ENCODE measurements around the gene ASB10.

The ASB10 gene

DNA sequence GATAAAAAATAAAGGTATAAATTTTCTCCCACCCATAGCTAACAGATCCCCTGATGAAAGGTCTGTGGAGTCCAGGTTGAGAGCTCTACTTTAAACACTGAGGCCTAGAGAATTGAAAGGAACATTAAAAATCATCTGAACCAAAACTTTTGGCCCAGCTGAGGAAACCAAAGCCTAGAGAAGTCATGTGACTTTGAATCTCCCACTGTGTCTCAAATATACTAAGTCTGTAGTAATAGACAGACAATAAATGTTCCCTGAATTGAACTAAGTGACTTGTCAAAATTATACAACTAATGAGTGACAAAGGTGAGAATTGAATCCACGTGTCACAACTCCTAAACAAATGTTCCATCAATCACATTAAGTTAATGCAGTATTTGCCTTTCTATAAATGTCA is 25.3 kb downstream of the ASB10 start:
- DNase-seq: no peak

DNA sequence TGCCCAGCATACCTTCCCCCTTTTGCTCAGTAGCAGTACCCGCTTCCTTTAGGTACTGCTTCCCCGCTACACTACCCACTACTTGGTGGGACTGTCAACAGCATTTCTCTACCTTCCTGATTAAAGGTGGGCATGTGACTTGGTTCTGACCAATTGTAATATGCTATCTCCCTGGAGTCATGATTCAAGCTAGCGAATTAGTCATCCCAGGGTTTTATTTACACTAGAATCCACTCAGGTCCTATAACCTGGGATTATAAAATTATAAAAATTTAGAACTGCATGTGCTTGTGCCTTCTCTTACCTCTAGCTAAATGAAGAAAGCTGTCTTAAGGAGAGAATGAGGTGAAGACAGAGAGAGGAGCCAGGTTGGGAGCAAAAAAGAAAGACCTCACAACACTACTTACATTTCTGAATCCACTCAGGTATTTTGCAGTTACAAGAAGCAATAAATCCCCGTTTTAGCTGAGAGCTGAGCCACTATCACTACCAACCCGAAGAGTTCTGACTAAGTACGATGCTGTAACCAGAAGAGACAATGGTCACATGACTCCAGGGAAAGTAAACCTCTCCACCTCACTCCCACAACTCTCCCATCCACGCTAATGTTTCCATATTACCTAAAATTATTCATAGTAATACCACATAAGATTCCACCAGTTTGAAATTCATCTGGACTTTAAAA is 29.3 kb downstream of the ASB10 start:
- no peak for DNase-seq

DNA sequence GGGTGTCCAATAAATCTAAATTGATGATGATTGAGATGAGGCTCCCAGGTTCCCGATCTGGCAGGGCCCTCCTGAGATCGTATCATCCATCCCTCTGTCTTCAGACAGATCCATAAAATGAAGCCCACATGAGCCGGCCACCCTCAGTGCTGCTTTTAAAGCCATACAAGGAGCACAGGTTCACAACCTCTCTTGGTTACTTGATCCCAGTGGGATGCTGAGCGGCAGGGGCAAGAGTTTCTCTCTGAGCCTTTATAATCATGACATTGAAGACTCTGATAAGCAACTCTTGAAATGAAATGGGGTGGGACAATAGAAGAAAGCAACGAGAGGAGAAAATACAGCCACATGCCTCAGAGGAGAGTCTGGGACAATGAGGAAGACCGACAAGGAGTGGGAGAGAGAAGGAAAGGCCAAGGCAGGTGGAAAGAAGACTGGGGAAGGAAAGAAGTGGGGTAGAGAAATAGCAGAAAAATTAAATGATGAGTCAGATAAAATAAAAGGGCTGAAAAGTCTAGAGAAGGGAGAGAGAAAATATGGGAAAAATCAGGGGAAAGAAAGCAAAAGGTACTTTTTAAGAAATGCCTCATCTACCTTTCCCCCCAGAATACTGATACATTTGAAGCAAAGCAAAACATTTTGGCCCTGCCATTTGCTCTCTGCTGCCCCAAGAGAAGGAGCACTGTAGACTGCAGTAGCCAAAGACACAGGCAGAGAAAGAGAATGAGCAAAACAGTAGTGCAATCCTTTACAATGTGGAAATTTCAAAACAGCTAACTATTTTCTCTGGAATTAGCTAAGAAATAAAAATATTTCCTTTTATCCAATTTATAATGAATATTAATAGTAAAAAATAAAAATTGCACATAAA is 34.2 kb downstream of the ASB10 start:
- no peak for DNase-seq

DNA sequence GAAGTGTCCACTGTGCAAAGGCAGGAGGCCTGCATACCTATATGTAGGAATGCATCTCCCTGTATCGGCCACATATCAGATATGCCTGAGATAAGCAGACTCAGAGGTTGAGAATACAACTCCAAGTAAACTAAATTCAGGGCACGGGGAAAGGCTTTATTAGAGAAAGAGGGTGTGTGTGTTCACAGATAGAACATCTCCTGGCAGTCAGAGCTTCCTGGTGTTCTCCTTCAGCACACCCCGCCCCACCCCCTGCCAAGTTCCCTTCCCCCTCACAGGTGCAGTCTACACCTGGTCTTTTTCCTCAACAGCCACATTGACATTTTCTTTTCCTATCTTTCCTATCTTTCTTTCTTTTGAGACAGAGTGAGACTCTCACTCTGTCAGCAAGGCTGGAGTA is 36.7 kb downstream of the ASB10 start:
- no peak for DNase-seq

DNA sequence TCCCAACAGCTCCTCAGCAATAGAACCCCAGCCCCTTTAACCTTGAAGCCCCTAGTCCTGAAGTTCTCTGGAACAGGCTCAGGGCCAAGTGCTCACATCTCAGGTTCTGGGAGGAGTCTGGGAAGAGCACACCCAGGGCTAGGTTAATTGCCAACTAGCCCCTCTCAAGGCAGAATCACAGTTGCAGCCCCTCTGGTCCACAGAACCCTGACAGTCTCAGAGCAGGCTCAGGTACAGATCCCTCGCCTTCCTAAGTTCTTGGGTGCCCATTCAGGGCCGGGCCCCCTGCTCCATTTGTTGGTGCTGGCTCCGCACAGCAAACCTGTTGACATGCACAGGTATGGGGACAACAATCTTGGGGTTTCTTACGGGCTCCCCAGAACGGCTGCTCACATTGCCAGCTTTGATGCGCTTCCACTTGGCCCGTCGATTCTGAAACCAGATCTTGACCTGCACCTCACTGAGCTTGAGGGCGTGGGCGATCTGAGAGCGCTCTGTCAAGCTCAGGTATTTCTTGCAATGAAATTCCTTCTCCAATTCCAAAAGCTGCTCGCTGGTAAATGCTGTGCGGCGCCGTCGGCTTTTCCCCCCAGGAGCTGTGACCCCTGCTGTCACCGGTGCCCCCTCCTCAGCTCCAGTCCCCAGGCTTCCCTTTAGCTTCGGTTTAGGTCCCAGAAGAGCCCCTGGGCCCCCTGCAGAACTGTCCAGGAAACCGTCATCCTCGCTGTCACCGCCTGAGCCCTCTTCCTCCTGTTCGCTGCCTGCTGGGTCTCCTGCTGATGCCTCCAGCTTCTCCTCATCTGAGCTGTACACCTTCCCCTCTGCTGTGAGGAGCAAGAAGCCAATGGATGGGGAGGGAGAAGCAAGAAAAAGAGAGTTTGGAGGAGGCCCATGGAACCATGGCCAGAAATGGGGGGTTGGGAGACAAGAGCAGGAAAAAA is 38.5 kb downstream of the ASB10 start:
- no peak for DNase-seq

DNA sequence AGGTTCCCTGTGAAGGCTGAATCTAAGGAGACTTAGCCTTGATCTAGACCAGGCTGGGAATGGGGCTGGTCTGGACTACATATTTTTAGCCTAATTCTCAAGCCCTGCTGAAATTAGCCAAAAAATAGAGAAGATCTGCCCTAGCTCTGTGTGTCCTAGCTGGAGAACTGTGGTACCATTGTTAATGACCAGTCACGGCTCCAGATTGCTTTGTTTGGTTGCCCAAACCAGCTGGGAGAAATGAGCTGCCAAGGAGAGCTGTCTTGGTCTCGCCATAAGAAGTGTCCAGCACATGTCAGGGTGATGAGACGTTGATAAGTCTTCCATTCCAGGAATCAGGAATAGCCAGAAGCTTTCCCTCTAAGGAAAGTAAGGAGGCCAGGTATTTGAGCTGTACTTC is 40.3 kb downstream of the ASB10 start:
- DNase-seq: no peak

DNA sequence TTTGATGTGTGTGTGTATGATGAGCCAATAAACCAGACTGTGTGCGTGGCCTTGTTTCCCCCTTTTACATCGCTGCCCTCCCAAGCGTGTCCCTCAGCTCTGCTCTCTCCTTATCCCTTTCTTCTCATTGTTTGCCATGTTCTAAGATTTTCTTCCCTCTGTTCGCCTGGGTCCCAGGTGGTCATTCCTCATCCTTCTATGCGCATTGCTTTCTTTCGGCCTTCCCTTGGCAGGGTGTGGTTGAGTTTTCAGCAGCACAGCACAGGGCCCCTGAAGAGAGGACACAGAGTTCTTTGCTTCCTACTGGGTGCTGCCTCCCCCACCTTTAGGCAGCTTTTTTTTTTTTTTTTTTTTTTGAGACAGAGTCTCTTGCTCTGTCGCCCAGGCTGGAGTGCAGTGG is 42.7 kb downstream of the ASB10 start:
- DNase-seq: no peak

DNA sequence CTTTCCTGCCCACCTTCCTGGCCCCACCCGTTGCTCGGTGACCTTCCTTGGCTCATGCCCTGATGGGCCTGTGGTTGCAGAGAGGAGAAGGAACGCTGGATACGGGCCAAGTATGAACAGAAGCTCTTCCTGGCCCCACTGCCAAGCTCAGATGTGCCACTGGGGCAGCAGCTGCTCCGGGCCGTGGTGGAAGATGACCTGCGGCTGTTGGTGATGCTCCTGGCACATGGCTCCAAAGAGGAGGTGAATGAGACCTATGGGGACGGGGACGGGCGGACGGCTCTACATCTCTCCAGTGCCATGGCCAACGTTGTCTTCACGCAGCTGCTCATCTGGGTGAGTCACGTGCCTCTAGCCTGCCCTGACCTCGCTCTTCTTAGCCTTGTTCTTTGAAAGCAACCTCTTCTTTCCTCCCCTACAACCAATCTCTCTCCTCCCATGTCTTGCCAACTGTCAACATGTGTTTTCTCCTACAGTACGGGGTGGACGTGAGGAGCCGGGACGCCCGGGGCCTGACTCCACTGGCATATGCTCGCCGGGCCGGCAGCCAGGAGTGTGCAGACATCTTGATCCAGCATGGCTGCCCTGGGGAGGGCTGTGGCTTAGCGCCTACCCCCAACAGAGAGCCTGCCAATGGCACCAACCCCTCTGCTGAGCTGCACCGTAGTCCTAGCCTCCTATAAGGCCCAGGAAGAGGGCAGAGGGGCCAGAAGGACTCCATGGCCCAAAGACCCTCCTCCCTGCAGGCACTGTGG is 43.6 kb downstream of the ASB10 start:
- no peak for DNase-seq

DNA sequence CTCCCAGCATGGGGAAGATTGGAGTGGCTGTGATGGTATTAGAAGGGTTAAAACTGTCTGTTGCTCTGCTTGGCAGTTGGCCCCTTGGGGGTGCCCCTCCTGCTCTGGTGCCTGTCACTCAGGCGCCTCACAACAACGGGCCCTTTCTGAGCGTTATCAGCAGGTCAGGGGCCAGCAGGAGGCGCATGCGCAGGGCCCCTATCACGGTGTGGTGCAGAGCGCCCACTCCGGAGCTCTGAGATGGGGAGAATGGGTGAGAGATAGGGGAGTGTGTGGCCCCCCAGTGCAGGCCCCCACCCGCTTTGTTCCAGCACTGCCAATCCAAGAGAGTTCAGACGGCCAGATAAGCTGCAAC is 44.4 kb downstream of the ASB10 start:
- no peak for DNase-seq

DNA sequence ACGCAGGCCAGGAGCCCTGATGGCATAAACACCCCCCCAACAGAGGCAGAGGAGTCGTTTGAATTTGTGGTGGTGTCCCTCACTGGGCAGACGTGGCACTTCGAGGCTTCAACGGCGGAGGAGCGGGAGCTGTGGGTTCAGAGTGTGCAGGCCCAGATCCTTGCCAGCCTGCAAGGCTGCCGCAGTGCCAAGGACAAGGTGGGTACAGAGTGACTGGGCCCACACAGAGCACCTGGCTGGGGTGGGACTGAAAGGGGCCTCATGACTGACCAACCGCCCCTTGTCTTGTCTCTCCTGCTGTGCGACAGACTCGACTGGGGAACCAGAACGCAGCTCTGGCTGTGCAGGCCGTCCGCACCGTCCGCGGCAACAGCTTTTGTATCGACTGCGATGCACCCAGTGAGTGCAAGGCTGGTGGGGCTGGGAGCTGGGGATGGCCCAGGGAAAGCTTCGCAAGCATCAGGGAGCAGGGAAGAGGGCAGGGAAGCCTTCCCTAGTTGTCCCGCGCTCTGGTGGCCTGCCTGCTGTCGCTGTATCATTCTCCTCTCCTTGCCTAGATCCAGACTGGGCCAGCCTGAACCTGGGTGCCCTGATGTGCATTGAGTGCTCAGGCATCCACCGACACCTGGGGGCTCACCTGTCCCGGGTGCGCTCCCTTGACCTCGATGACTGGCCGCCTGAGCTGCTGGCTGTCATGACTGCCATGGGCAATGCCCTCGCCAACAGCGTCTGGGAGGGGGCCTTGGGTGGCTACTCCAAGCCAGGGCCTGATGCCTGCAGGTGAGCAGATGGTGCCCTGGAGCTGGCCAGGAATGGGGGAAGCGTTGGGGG is 45.0 kb downstream of the ASB10 start:
- DNase-seq: no peak

DNA sequence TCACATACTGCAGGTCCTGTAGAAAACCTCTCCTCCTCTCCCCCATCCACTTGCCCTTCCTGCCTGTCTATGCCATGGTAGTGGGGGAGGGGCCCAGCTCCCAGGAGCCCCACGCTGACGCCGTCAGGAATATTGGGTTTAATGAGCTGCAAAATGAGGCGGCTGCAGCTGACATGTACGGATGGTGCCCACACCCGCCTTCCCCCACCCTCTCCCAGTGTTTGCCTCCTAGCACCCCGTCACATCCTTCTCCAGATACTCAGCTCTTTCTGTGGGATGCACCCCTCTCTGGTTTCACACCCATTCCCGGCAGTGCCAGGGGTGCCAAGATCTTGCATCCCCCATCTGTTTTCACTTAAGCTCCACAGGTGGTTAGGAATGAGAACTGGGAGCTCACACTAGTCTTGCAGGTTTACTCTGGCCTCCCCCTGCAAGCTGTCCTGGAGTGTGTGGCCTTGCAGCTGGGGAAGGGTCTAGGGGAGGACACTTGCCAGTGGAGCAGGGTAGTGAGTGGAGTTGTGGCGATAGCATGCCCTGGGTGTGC is 45.7 kb downstream of the ASB10 start:
- DNase-seq: no peak

DNA sequence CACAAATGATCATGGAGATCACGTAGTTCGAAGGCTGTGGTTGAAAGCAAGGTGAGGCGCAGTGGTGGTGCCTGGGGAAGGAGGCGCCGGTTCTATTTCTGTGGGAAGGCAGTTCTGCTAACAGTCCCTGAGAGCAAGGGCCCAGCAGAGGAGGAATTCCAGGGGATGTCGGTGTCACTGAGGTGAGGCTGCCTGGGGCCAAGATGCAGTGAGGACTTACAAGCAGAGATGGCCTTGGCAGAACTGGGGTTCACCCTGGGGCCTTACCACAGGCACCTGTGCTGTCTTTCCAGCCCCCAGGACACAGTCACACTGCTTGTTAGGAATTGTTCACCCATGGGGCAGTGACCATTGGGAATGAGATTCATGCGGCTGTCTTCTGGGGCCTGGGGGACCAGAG is 46.2 kb downstream of the ASB10 start:
- no peak for DNase-seq

DNA sequence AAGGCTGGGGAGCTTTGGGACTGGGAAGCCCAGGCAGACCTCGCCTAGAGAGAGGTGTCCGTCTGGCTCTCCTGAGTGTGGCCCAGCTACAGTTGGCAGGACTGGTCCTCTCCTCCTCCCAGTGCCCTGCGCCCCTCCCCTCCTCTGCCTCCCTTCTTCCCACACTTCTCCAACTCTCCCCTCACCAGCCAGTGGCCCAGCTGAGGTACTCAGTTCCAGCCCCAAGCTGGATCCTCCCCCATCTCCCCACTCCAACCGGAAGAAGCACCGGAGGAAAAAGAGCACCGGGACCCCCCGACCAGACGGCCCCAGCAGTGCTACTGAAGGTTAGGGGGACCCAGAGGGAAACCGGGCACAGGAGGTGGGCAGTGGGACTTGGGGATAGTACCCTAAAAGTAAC is 47.3 kb downstream of the ASB10 start:
- DNase-seq: no peak

DNA sequence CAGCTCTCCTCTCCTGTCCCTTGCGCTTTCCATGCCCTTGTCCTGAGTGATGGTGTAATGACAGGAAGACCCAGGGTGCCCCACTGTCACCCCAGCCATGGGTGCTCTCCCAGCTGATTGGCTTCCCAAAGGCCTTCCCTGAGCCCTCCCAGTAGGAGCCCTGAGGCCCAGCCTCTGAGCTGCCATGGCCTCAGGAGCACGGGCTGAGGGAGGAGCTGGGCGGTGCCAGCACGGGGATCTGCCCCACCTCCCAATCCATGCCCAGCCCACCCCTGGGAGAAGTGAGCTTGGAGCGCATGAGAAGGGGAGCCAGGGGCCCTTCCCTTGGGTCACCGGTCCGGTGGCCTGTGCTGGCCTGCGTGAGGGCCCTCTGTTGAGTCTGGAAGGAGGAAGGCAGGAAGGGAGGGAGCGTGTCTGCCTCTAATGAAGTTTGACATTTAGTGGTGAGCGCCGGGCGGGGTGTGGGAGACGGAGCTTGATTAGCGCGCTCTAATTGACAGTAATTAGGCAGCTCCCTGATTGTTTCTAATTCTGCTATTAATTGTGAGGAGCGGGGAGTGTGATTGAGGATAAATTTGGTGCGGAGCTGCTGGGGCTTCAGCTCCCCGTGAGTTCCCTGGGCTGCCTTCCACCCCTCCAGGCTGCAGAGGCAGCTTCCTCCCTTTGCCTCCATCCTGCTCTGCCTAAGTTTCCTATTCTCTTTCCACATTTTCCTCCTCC is 47.8 kb downstream of the ASB10 start:
- no peak for DNase-seq

DNA sequence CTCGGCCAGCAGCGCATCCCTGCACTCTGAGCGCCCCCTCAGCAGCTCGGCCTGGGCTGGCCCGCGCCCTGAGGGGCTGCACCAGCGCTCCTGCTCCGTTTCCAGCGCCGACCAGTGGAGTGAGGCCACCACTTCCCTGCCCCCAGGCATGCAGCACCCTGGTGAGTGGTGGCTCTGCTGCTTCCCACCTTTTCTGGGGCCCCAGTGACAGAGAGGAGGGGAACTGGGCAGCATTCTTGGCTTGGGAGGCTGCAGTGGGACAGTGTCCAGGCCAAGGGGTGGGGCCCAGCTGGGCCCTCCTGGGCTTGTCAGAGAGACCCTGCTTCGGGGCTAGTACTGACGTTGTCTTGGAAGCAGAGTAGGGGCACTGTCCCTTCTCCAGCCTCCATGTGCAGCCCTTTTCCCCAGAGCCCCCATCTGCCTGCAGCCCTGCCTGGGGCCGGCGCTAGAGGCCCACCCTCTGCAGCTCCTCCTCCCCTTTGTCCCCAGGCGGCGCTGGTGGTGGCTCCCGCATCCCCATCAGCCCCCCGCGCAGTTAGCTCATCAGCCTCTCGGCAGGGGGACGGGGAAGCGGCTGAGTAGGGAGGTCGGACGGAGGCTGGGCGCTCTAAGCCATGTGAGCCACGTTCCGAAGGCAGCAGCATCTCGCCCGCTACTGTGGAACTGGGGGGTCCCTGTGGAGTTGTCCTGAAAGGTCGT is 48.7 kb downstream of the ASB10 start:
- DNase-seq: no peak

DNA sequence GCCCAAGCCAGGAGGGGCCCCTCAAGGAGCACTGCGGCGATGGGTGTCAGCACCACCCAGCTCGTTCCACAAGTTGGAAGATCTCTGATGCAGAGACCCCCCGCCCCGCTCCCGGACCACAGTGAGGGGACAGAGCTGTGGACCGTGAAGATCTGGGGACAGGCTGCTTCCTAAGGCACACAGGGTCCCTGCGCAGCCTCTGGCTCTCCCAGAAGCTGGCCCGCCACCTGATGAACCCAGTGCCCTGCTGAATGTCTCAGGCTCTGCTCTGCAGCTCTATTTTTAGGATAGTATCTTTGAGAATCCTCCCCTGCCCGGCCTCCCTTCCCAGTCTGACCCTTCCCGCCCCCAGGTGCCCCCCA is 49.3 kb downstream of the ASB10 start:
- DNase-seq: no peak

DNA sequence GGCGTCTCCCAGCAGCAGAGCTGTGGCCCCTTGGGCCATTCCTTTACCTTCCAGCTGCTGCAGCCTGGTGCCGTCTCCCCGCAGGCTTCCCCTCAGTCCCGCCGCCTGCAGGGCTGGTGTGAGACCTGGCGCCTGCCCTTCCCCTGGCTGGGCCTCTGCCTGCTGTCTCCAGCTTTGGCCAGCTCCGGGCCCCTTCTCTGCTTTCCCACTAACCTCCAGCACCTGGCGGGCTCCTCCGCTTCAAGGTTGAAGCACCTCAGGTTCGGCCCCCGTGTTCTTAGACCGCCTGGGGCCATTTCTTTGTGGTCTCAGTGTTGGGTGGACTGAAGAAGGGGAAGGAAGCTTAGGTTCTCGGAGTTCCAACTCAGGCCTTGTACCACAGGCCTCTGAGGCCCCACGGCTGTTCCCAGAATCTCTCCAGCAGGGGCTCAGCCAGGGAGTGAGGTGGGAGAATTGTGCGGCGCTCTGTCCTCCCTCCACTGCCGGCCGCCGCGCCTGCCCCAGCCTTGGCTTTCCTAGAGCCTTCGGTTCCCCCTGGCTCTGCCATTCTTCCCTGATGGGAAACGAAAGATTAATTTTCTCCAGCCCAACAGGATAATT is 49.9 kb downstream of the ASB10 start:
- no peak for DNase-seq

DNA sequence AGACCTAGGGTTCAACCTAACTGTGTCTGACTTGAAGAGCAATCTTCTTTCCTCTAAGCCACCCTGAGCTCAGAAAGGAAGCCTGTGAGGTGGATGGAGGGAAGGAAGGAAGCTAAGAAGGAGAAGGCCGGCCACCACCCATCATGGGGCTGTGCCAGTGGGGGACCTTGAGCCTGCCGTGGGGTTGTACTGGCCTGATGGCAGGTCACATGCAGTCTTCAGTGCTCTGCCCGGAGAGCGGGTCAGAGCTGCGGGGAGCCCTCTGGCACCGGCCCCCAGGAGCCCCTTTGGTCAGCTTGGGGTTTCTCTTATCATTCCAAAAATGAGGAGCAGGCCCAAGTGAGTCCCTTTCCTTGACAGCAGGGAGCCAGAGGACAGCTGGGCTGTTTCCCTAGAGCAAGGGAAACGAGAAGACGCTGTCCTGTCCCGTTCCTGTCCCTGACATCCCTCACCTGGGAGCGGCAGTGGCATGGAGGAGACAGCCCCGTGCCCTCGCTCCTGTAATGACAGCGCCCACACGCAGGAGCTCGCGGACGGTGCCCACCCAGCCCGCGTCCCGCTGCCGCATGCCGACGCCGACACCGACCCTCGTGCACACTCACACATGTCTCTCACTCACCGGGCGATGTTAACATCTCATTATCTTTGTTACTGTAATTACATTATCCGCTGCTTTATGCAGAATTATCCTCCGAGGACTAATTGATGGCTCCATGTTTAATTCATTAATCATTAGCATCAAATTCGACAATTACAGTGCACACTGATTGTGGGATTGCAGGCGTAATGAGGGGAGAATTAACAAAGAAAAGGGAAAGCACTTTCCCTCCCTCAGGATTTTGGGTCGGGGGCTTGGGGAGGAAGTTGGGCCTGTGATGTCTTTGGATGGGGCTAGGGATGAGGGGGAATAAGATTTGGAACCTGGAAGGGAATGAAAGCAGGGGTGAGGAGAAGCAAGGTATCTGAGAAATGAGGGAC is 50.9 kb downstream of the ASB10 start:
- no peak for DNase-seq

DNA sequence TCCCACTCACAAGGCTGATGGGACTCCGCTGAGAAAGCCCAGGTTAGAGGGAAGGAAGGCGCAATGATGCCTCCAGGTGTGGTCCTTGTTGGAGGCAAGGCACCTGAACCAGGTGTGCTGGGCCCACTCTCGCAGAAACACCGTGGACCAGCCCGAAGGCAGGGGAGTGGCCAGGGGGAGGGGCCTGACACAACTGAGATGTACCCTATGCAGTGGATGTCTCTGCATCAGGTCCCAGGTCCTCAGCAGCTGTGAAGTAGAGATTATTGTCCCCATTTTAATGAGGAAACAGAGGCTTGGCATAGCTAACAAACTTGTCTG is 51.6 kb downstream of the ASB10 start:
- no peak for DNase-seq
